ENCODE data around the gene C19orf81.
"Not testable (repeated sequence)": the region's sequence is repeated elsewhere in the genome, so short reads cannot be mapped to it uniquely, and the experiment has no call there.

DNA sequence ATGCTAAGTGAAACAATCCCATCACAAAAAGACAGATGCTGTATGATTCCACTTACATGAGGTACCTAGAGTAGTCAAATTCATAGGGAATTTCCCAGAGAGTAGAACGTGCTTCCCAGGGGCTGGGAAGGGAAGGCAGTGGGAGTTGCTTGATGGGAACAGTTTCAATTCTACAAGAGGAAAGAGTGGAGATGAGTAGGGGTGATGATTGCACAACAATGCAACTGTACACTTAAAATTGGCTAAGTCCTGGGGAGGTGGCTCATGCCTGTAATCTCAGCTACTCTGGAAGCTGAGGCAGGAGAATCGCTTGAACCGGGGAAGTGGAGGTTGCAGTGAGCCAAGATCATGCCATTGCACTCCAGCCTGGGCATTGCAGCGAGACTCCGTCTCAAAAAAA lies 30.9 kb upstream of the C19orf81 start:
- TF ChIP-seq, protein P1, sequence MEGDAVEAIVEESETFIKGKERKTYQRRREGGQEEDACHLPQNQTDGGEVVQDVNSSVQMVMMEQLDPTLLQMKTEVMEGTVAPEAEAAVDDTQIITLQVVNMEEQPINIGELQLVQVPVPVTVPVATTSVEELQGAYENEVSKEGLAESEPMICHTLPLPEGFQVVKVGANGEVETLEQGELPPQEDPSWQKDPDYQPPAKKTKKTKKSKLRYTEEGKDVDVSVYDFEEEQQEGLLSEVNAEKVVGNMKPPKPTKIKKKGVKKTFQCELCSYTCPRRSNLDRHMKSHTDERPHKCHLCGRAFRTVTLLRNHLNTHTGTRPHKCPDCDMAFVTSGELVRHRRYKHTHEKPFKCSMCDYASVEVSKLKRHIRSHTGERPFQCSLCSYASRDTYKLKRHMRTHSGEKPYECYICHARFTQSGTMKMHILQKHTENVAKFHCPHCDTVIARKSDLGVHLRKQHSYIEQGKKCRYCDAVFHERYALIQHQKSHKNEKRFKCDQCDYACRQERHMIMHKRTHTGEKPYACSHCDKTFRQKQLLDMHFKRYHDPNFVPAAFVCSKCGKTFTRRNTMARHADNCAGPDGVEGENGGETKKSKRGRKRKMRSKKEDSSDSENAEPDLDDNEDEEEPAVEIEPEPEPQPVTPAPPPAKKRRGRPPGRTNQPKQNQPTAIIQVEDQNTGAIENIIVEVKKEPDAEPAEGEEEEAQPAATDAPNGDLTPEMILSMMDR (IDR thresholded peaks at IDR 0.05) = not testable (repeated sequence)
- not testable (repeated sequence) for TF ChIP-seq POLR2A (IDR thresholded peaks at IDR 0.05)

Measured in Peyer's patch (tissue), 4 donors.